Osteoblast (primary cell): Measurements from ENCODE around the gene BDH1. TPM values are rescaled to one million over a fixed set of nuclear protein-coding genes. Genes with fewer than 3 reads are reported as not detected.
"Not testable (repeated sequence)": the region's sequence is repeated elsewhere in the genome, so short reads cannot be mapped to it uniquely, and the experiment has no call there.

Source experiments
- DNase-seq: peaks from one replicate; pipeline ENCODE4 v3.0.0; 2011; ENCODE audit warnings: low spot score, mixed read lengths; ENCODE audit not compliant: insufficient read length; ENCODE audit errors: missing footprints
- H2AFZ ChIP-seq: 2 replicates; pipeline ENCODE4 v1.6.0; 2011; ENCODE audit warnings: mild to moderate bottlenecking, low read length
- H3K27ac ChIP-seq: 2 replicates; pipeline ENCODE4 v1.5.1; 2011; ENCODE audit warnings: mild to moderate bottlenecking, low read depth, low read length, moderate library complexity
- H3K27me3 ChIP-seq: 2 replicates; pipeline ENCODE4 v1.6.0; 2012; ENCODE audit warnings: mild to moderate bottlenecking, control low read depth, inconsistent platforms, low read length, moderate library complexity; ENCODE audit not compliant: insufficient read depth
- H3K36me3 ChIP-seq: 2 replicates; pipeline ENCODE4 v1.5.1; 2011; ENCODE audit warnings: mild to moderate bottlenecking, low read length, control low read depth, moderate library complexity; ENCODE audit not compliant: insufficient read depth
- H3K4me1 ChIP-seq: 2 replicates; pipeline ENCODE4 v1.5.1; 2011; ENCODE audit warnings: mild to moderate bottlenecking, low read length, control low read depth, moderate library complexity; ENCODE audit not compliant: insufficient read depth
- H3K4me2 ChIP-seq: 2 replicates; pipeline ENCODE4 v1.6.0; 2011; ENCODE audit warnings: mild to moderate bottlenecking, low read length; ENCODE audit not compliant: insufficient read depth
- H3K4me3 ChIP-seq: fragments of 200-600 bp; sonication (generic); 3 replicates; pipeline ENCODE4 v1.5.1; 2012; ENCODE audit warnings: mild to moderate bottlenecking, low read length, inconsistent platforms; ENCODE audit not compliant: insufficient read depth
- H3K79me2 ChIP-seq: 2 replicates; pipeline ENCODE4 v1.6.0; 2012; ENCODE audit warnings: mild to moderate bottlenecking, low read length, control low read depth, inconsistent platforms; ENCODE audit not compliant: insufficient read depth
- H3K9me3 ChIP-seq: 2 replicates; pipeline ENCODE4 v1.5.1; 2011; ENCODE audit warnings: low read depth, low read length, control low read depth
- H4K20me1 ChIP-seq: 2 replicates; pipeline ENCODE4 v1.6.0; 2012; ENCODE audit warnings: mild to moderate bottlenecking, low read length, control low read depth; ENCODE audit not compliant: insufficient read depth
- CTCF ChIP-seq: IDR thresholded peaks from 2 replicates; pipeline ENCODE4 v1.5.1; 2011; ENCODE audit warnings: mild to moderate bottlenecking, low read depth, low read length, moderate library complexity; ENCODE audit errors: extremely low read depth
- total RNA-seq: library from RNA; depleted of rRNA; stranded (reverse); fragments of >200 nt; gene quantifications from 2 replicates; pipeline ENCODE4 v1.2.3, GENCODE V29; 2012

BDH1 gene
- total RNA-seq, 1 donor: 5.8 TPM

- peak; percentile 87 for DNase-seq
- no peaks in the 10 kb centered on the region for H3K36me3 ChIP-seq
- H4K20me1 ChIP-seq: no peaks in the 10 kb centered on the region
- TF ChIP-seq CTCF: no peak
- H3K27ac ChIP-seq: peak overlapping the region; percentile 51
- H3K4me2 ChIP-seq: peak overlapping the region; percentile 36
- H3K27me3 ChIP-seq: no peaks in the 10 kb centered on the region
- no peaks in the 10 kb centered on the region for H3K9me3 ChIP-seq
- no peaks in the 10 kb centered on the region for H3K79me2 ChIP-seq
- H3K4me3 ChIP-seq: no peak overlapping the region
- peak overlapping the region; percentile 57 for H2AFZ ChIP-seq
- peaks cover 12% of the 10 kb centered on the region for H3K4me1 ChIP-seq
Observed at GRCh38 chr3:197520311-197521276, 35.2 kb downstream of the BDH1 start.

GRCh38 chr3:197519801-197520211, 36.0 kb downstream of the BDH1 start:
- Histone ChIP-seq H3K27ac (peak overlapping the region; percentile 51), H3K9me3 (no peaks in the 10 kb centered on the region), H3K4me1 (peaks cover 12% of the 10 kb centered on the region), H3K36me3 (no peaks in the 10 kb centered on the region), H3K4me3 (no peak overlapping the region), H3K4me2 (no peak overlapping the region), H2AFZ (no peak overlapping the region), H4K20me1 (no peaks in the 10 kb centered on the region), H3K79me2 (no peaks in the 10 kb centered on the region), H3K27me3 (no peaks in the 10 kb centered on the region)
- peak; percentile 81 for DNase-seq
- TF ChIP-seq CTCF: no peak

GRCh38 chr3:197518881-197519421, 36.8 kb downstream of the BDH1 start:
- no peaks in the 10 kb centered on the region for H3K27me3 ChIP-seq

GRCh38 chr3:197517922-197518683, 37.7 kb downstream of the BDH1 start:
- not testable (repeated sequence) for H3K79me2 ChIP-seq, H3K27me3 ChIP-seq, H3K27ac ChIP-seq, H3K36me3 ChIP-seq, DNase-seq, H3K9me3 ChIP-seq, H4K20me1 ChIP-seq, H2AFZ ChIP-seq, H3K4me3 ChIP-seq, H3K4me2 ChIP-seq
- H3K4me1 ChIP-seq: peaks cover 12% of the 10 kb centered on the region

More at GRCh38 chr3:197518881-197519421, 36.8 kb downstream of the BDH1 start:
- TF ChIP-seq CTCF: no peak
- no peak overlapping the region for H3K27ac ChIP-seq
- H3K9me3 ChIP-seq: no peaks in the 10 kb centered on the region
- H4K20me1 ChIP-seq: no peaks in the 10 kb centered on the region
- no peaks in the 10 kb centered on the region for H3K36me3 ChIP-seq
- no peak overlapping the region for H2AFZ ChIP-seq
- no peak overlapping the region for H3K4me3 ChIP-seq
- no peak overlapping the region for H3K4me2 ChIP-seq
- no peaks in the 10 kb centered on the region for H3K79me2 ChIP-seq
- H3K4me1 ChIP-seq: peaks cover 12% of the 10 kb centered on the region
- peak; percentile 44 for DNase-seq

- Histone ChIP-seq H3K4me3 (peak overlapping the region; percentile 35), H3K27ac (peak overlapping the region; percentile 82), H3K4me1 (peaks cover 12% of the 10 kb centered on the region), H2AFZ (peak overlapping the region; percentile 32), H3K4me2 (peak overlapping the region; percentile 79)
- not testable (repeated sequence) for H4K20me1 ChIP-seq, H3K27me3 ChIP-seq, H3K9me3 ChIP-seq, H3K79me2 ChIP-seq, H3K36me3 ChIP-seq
- DNase-seq: peak; percentile 83
Observed at GRCh38 chr3:197516890-197517606, 38.7 kb downstream of the BDH1 start.
